ENCODE measurements around the gene ZDHHC14. TPM values are rescaled to one million over a fixed set of nuclear protein-coding genes. Genes with fewer than 3 reads are reported as not detected.

ZDHHC14 gene
- total RNA-seq, 2 experiments from 2014 or later: 7.8 to 9.8 TPM

DNA sequence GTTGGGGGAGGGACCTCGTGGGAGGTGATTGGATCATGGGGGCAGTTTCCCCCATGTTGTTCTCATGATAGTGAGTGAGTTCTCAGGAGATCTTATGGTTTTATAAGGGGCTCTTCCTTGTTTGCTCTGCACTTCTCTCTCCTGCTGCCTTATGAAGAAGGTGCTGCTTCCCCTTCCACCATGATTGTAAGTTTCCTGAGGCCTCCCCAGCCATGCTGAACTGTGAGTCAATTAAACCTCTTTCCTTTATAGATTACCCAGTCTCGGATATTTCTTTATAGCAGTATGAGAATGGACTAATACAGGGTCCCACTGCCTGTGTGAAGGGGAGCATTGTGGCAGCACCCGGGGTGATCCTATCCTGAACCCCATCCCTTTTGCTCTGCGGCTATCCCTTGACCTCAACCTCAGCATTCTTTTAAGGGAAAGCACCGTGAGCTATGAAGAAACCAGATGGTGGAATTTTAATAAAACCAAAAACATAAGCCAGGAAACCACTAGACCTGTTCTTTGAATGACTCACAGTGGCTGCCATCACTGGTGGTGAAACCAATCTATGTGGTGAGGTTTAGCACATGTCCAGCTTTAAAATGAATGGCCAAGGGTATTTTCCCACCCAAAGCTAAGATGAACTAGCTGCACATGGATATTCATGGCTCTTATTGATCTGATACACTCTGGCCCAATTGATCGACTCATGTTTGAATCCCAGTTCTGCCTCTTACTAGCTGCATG is 62.2 kb downstream of the ZDHHC14 start:
- Mint-ChIP-seq H3K9me3 (peaks cover 18% of the 10 kb centered on the region), H3K36me3 (ENCODE audit: low read depth) (peaks cover 27% of the 10 kb centered on the region), H3K27ac (peak overlapping the region; percentile 6), H3K27me3 (no peaks in the 10 kb centered on the region), H3K4me1 (peaks cover 10% of the 10 kb centered on the region), H3K4me3 (no peak overlapping the region)
- ChIA-PET POLR2A (no interaction called here), CTCF (interaction anchor here (1.0 to 1.6 kb wide), 3 partner anchors 9 to 13 kb away, joined by 3 to 6 read pairs (median 5); no protein-coding TSS in a partner anchor)
- no peak for DNase-seq

DNA sequence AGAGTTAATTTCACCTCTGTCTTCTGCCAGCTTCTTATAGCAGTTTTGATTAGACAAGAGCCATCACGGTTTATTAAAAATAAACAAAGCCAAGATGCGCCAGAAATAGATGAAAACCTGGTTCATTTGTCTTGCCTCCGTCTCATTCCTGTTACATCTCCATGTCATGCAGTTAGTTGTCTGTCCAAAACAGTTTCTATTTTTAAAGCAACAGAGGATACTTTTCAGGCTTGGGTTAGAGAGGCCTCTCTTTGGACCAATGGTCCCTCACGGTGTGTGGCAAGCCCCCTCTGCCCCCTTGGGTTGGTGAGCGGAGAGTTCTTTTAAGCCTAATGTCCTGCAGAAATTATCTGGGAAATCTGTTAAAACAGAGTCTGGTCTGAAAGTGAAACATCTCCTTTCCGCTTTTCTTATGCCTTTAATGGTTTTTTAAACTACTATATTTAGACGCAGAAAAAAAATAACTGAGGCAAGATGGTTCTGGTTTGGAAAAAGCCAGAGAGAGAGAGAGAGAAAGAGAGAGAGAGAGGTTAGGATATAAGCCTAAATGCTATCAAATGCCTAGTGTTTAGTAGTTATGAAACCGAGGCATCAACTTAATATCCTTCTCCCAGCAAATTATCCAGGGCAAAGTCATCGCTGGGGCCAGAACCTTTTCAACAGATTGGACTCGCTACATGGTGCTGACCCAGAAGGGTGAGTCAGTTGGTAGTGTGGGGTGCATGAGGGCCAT is 64.5 kb downstream of the ZDHHC14 start:
- Mint-ChIP-seq H3K27ac (no peak overlapping the region), H3K4me3 (no peak overlapping the region), H3K27me3 (no peaks in the 10 kb centered on the region), H3K4me1 (peaks cover 10% of the 10 kb centered on the region), H3K36me3 (ENCODE audit: low read depth) (peaks cover 24% of the 10 kb centered on the region), H3K9me3 (peaks cover 15% of the 10 kb centered on the region)
- no peak for DNase-seq
- CTCF ChIA-PET: interaction anchor here (0.6 to 1.0 kb wide), 3 partner anchors 9 to 171 kb away, joined by 3 read pairs; no protein-coding TSS in a partner anchor
- POLR2A ChIA-PET: interaction anchor here (0.6 kb wide), 1 partner anchor 35 kb away, joined by 3 read pairs; no protein-coding TSS in a partner anchor

DNA sequence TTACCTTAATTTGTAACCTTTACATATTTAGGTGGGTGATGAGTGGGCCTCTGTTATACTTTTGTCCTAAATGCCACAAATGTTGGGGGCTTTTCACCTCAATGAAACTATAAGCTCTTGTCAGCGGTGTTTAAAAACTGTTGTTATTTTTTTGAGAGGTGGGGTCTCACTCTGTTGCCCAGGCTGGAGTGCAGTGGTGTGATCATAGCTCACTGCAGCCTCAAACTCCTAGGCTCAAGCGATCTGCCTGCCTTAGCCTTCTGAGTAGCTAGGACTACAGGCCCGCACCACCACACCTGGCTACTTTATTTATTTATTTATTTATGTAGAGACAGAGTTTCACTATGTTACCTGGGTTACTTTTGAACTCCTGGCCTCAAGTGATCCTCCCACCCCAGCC is 66.7 kb downstream of the ZDHHC14 start:
- H3K4me1 Mint-ChIP-seq: peaks cover 7% of the 10 kb centered on the region

DNA sequence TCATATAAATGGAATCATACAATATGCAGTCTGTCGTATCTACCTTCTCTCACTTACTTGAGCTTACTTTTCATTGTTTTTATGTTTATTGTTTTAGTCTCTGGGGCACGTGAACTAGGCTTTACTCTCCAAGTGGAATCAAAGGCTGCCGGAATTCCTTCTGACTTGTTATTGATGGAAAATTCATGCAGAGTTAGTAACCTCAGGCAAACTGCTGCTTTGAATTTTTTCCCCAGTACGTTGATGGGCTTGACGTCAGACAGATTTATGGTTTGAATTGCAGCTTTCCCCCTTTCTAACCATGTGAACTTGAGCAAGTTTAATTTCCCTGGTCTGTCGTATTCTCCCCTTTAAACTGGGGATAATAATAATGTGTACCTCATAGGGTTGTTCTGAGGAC is 68.6 kb downstream of the ZDHHC14 start:
- H3K4me1 Mint-ChIP-seq: peaks cover under 1% of the 10 kb centered on the region
- no peaks in the 10 kb centered on the region for H3K9me3 Mint-ChIP-seq
- H3K27me3 Mint-ChIP-seq: no peaks in the 10 kb centered on the region
- POLR2A ChIA-PET: interaction anchor here (0.6 kb wide), 1 partner anchor 80 kb away, joined by 3 read pairs; no protein-coding TSS in a partner anchor
- H3K4me3 Mint-ChIP-seq: no peak overlapping the region
- no peak for DNase-seq
- H3K27ac Mint-ChIP-seq: no peak overlapping the region
- CTCF ChIA-PET: no interaction called here
- peaks cover 2% of the 10 kb centered on the region for H3K36me3 Mint-ChIP-seq (ENCODE audit: low read depth)

More for the DNA sequence above, 66.7 kb downstream of the ZDHHC14 start:
- no peak for DNase-seq
- Mint-ChIP-seq H3K27me3 (no peaks in the 10 kb centered on the region), H3K36me3 (ENCODE audit: low read depth) (peaks cover 4% of the 10 kb centered on the region), H3K4me3 (no peak overlapping the region), H3K9me3 (peaks cover 7% of the 10 kb centered on the region), H3K27ac (no peak overlapping the region)
- POLR2A ChIA-PET: no interaction called here
- CTCF ChIA-PET: no interaction called here

DNA sequence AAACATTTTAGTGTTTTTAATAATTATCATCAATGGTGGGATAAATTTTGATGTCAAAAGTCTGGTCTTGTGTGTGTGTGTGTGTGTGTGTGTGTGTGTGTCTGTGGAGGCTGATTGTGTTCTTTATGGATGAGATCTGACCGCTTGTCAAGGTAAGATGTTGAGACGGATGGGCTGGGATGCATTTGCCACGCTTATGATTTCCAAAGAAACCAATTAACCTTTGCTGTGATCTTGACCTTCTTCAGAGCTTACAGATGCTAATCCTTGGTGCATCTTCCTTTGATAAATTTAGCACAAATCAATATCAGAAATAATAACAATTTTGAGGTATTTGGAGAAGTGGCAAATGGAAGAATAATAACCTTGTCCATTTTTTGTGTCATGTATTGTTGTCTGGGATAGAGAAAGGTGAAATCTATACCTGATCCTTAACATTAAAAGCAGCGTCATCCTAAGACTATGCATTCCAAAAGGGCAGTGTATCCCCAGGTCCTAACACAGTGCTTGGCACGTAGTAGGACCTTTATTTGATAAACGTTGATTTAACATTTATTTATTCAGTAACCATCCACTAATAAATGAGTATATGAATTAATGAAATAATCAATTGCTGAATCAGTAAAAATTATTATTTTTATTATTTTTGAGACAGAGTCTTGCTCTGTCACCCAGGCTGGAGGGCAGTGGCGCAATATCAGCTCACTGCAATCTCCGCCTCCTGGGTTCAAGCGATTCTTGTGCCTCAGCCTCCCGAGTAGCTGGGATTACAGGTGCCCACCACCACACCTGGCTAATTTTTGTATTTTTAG is 70.1 kb downstream of the ZDHHC14 start:
- H3K36me3 Mint-ChIP-seq (ENCODE audit: low read depth): peaks cover 4% of the 10 kb centered on the region

DNA sequence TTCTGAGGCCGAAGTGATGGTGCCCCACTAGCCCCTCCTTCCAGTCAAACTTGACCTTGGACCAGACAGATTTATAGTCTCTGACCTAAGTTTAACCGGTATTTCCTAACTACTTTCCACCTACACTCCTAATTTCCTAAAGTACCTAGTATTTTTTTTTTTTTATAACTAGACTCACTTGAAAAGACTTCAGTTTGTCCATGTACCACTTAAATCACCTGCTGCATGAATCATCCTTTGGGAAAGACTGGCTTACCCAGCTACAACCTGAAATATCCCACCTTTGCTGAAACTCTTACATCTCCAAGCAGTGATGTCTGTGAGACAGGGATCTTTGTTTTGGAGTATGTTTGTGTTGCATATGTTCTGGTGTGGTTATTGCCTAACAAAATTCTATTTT is 71.1 kb downstream of the ZDHHC14 start:
- Mint-ChIP-seq H3K27ac (no peak overlapping the region), H3K9me3 (no peaks in the 10 kb centered on the region), H3K36me3 (ENCODE audit: low read depth) (peaks cover 8% of the 10 kb centered on the region), H3K4me1 (peaks cover 21% of the 10 kb centered on the region), H3K27me3 (no peaks in the 10 kb centered on the region), H3K4me3 (no peak overlapping the region)
- ChIA-PET POLR2A (no interaction called here), CTCF (interaction anchor here (2.0 kb wide), 1 partner anchor 10 kb away, joined by 6 read pairs; no protein-coding TSS in a partner anchor)
- no peak for DNase-seq

More for the DNA sequence above, 70.1 kb downstream of the ZDHHC14 start:
- H3K4me1 Mint-ChIP-seq: peaks cover 13% of the 10 kb centered on the region
- no peaks in the 10 kb centered on the region for H3K27me3 Mint-ChIP-seq
- no peaks in the 10 kb centered on the region for H3K9me3 Mint-ChIP-seq
- no peak for DNase-seq
- H3K27ac Mint-ChIP-seq: no peak overlapping the region
- POLR2A ChIA-PET: no interaction called here
- H3K4me3 Mint-ChIP-seq: no peak overlapping the region
- CTCF ChIA-PET: no interaction called here

DNA sequence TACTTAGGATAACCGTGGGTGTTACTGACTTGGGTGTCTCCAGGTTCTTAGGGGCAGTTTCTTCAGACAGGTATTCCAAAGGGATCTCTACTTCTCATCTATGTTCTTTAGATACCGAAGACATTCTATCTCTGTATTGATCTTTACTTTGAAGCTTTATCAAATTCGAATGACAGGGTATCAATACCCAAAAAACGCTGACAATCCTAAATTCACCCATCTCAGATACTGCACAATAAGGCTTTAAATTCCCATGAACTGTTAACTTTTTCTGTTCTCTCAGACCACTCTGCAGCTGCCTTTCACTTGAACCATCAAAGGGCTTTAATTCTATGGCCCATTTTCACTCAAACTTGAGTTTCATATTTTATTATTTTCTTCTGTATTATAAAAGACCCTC is 72.1 kb downstream of the ZDHHC14 start:
- CTCF ChIA-PET: interaction anchor here (1.2 to 2.0 kb wide), 2 partner anchors 9 to 10 kb away, joined by 5 to 6 read pairs; no protein-coding TSS in a partner anchor
- Mint-ChIP-seq H3K27me3 (no peaks in the 10 kb centered on the region), H3K36me3 (ENCODE audit: low read depth) (peaks cover 8% of the 10 kb centered on the region), H3K4me1 (peaks cover 29% of the 10 kb centered on the region), H3K4me3 (no peak overlapping the region), H3K9me3 (no peaks in the 10 kb centered on the region), H3K27ac (no peak overlapping the region)
- POLR2A ChIA-PET: no interaction called here
- no peak for DNase-seq

DNA sequence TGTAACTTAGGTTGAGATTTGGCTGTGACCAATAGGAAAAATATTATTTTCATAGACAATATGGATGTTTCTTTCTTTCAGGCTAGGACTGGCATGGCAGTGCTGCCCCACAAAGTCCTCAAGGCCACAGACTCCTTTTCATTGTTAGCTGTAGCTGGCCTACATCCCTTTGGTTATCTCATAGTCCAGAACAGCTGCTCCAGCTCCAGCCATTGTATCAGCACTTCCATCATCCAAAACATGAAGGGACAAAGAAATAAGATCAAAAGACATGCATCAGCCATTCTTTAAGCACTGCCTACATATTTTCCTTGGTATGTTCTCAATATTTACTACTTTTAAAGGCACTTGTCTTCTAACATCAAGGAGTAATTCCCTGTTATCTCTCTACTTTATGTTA is 73.0 kb downstream of the ZDHHC14 start:
- peaks cover 33% of the 10 kb centered on the region for H3K4me1 Mint-ChIP-seq
- ChIA-PET CTCF (interaction anchor here (0.6 to 2.0 kb wide), 5 partner anchors 8 to 106 kb away, joined by 3 to 6 read pairs (median 3); no protein-coding TSS in a partner anchor), POLR2A (no interaction called here)
- no peak overlapping the region for H3K4me3 Mint-ChIP-seq
- H3K36me3 Mint-ChIP-seq (ENCODE audit: low read depth): peaks cover 8% of the 10 kb centered on the region
- no peak overlapping the region for H3K27ac Mint-ChIP-seq
- no peaks in the 10 kb centered on the region for H3K9me3 Mint-ChIP-seq
- DNase-seq: no peak
- H3K27me3 Mint-ChIP-seq: no peaks in the 10 kb centered on the region

DNA sequence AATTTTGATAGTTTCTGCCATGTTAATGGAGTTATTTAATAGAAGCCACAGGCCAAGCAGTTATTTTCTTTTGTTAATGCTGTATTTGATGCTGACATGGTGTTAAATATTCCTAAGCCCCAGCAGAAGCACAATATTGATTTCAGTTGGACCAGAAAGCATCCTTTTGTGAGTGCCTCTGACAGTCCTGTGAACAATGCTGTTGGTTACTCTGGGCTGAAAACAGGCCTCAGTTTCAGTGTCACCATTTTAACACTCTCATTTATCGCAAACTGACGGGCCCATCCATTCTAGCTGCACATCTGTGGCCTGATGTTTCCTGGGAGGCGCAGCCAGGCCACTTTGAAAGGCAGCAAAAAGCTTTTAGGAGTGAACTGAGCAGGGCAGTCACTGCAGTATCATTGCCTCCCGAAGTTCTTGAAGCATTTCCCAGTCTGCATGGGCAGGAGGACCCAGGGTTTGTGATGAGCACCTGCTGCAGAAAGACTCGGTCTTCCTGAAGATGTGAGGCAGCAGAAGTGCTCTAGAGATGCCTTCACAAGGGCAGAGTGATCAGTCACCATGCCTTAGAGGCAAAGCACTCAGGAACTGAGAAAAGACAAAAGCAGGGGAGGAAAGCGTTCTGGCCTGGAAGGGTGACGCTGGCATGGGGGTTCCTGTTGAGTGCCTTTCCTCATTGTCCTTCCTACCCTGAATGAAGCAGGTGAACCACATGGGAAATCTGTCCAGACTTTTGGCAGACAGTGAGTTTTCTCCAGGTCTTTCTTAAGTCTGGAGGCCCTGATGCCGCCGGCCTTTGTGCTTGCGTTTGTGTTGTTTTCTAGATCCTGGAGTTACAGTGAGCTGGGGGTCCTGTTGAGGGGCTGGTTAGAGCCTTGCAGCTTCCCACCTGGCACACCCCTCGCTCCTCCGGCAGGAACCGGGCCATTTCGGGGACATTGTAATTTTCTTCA is 74.0 kb downstream of the ZDHHC14 start:
- no peak overlapping the region for H3K27ac Mint-ChIP-seq
- H3K36me3 Mint-ChIP-seq (ENCODE audit: low read depth): peaks cover 9% of the 10 kb centered on the region
- peaks cover 40% of the 10 kb centered on the region for H3K4me1 Mint-ChIP-seq
- DNase-seq: no peak
- ChIA-PET CTCF (interaction anchor here (0.6 to 1.5 kb wide), 5 partner anchors 9 to 1236 kb away, joined by 3 to 4 read pairs (median 3); no protein-coding TSS in a partner anchor), POLR2A (no interaction called here)
- H3K4me3 Mint-ChIP-seq: no peak overlapping the region
- H3K9me3 Mint-ChIP-seq: no peaks in the 10 kb centered on the region
- H3K27me3 Mint-ChIP-seq: no peaks in the 10 kb centered on the region

DNA sequence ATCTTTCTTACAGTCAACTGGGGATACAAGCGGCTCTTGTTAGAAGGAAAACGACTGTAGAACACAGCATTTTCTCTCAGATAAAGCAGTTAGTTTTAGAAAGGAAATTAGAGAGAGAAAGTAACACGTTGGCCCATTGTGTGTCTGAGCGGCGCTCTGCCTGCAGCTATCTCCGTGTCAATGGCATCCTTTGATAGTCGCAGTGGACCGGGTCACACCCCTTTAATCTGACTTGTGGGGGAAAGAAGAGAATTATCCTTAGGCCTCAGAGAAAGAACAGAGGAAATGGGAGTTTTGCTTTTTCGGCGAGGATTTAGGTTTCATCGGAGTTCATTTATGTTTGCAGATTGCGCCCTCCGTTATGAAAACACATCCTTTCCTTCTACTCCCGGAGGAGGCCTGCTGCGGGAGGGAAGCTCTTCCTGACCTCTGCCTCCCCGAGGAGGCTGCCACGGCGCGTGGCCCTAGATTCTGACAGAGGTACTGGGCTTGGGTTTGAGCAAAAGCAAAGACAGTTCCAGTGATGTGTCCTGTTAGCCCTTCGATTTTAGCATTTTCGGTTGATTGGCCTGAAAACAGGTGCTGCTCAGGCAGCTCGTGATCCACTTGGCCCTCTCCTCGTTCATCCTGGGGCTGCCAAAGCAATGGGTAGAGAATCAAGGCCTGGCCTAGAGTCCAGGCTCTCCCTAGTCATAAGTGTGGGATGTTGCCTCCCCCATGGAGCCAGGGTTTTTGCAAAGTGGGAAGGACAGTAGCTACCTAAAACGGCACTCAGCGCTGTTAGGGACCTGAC is 74.9 kb downstream of the ZDHHC14 start:
- H3K4me1 Mint-ChIP-seq: peaks cover 46% of the 10 kb centered on the region
- ChIA-PET POLR2A (no interaction called here), CTCF (interaction anchor here (0.6 to 1.5 kb wide), 5 partner anchors 9 to 1236 kb away, joined by 3 to 4 read pairs (median 3); no protein-coding TSS in a partner anchor)
- H3K9me3 Mint-ChIP-seq: no peaks in the 10 kb centered on the region
- no peak overlapping the region for H3K4me3 Mint-ChIP-seq
- peak overlapping the region; percentile 86 for H3K27ac Mint-ChIP-seq
- H3K27me3 Mint-ChIP-seq: no peaks in the 10 kb centered on the region
- DNase-seq: no peak
- peaks cover 13% of the 10 kb centered on the region for H3K36me3 Mint-ChIP-seq (ENCODE audit: low read depth)

DNA sequence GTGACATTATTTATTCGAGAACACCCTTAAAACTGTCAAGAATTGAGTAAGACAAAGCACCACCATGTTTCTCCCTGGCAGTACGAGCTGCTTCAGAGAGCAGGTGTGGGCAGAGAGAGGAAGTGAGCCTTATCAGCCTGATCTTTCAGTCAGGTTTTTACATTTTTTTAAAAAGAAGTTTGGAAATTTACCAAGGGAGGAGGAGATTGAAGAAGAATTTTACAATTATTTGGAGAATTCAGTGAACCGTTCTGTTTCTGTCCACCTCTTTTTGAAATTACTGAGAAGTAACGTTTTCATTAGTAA is 75.5 kb downstream of the ZDHHC14 start:
- DNase-seq: peak; percentile 47
- Mint-ChIP-seq H3K36me3 (ENCODE audit: low read depth) (peaks cover 15% of the 10 kb centered on the region), H3K27ac (peak overlapping the region; percentile 86), H3K9me3 (no peaks in the 10 kb centered on the region), H3K4me1 (peaks cover 51% of the 10 kb centered on the region), H3K4me3 (no peak overlapping the region), H3K27me3 (no peaks in the 10 kb centered on the region)
- CTCF ChIA-PET: interaction anchor here (0.9 to 1.0 kb wide), 2 partner anchors 13 to 70 kb away, joined by 3 read pairs; no protein-coding TSS in a partner anchor
- POLR2A ChIA-PET: no interaction called here

Data from activated CD4-positive, alpha-beta T cell treated with anti-CD3 and anti-CD28 coated beads, Interleukin-2, amount 10 ng/mL, durations not matched to agents 7 days and 5 days (primary cell).